ENCODE data around the gene USP43. TPM values are rescaled to one million over a fixed set of nuclear protein-coding genes. Genes with fewer than 3 reads are reported as not detected.

The USP43 gene
- total RNA-seq, 2 experiments from 2014 or later: 0.17 to 0.32 TPM

- CTCF ChIA-PET: no interaction called here
- POLR2A ChIA-PET: no interaction called here
These were observed 57.2 kb downstream of the USP43 start for GRCh38 chr17:9702482-9702881.

- POLR2A ChIA-PET: no interaction called here
- CTCF ChIA-PET: no interaction called here
These were observed 57.8 kb downstream of the USP43 start for GRCh38 chr17:9702914-9703780.

GRCh38 chr17:9703781-9704082, 58.4 kb downstream of the USP43 start:
- POLR2A ChIA-PET: no interaction called here
- CTCF ChIA-PET: no interaction called here

- CTCF ChIA-PET: interaction anchor here (1.2 kb wide), 1 partner anchor 13 kb away, joined by 3 read pairs; no protein-coding TSS in a partner anchor
- POLR2A ChIA-PET: no interaction called here
These were observed 60.4 kb downstream of the USP43 start for GRCh38 chr17:9705745-9706144.

GRCh38 chr17:9707948-9708347, 62.6 kb downstream of the USP43 start:
- ChIA-PET CTCF (no interaction called here), POLR2A (no interaction called here)

- ChIA-PET CTCF (no interaction called here), POLR2A (no interaction called here)
These were observed 69.5 kb downstream of the USP43 start for GRCh38 chr17:9714801-9715200.

GRCh38 chr17:9715503-9716016, 70.2 kb downstream of the USP43 start:
- ChIA-PET CTCF (no interaction called here), POLR2A (no interaction called here)

GRCh38 chr17:9725575-9725974, 80.3 kb downstream of the USP43 start:
- CTCF ChIA-PET: no interaction called here
- POLR2A ChIA-PET: no interaction called here

- ChIA-PET POLR2A (no interaction called here), CTCF (no interaction called here)
These were observed 81.0 kb downstream of the USP43 start for GRCh38 chr17:9726291-9726690.

- POLR2A ChIA-PET: no interaction called here
- CTCF ChIA-PET: interaction anchor here (0.6 kb wide), 1 partner anchor 81 kb away, joined by 3 read pairs; no protein-coding TSS in a partner anchor
These were observed 82.7 kb downstream of the USP43 start for GRCh38 chr17:9728005-9728404.

- POLR2A ChIA-PET: no interaction called here
These were observed 83.2 kb downstream of the USP43 start for GRCh38 chr17:9728564-9728963.

GRCh38 chr17:9729034-9729650, 83.8 kb downstream of the USP43 start:
- POLR2A ChIA-PET: no interaction called here
- CTCF ChIA-PET: no interaction called here

More at GRCh38 chr17:9728564-9728963, 83.2 kb downstream of the USP43 start:
- CTCF ChIA-PET: no interaction called here

GRCh38 chr17:9729735-9730420, 84.6 kb downstream of the USP43 start:
- ChIA-PET POLR2A (no interaction called here), CTCF (no interaction called here)

GRCh38 chr17:9750524-9750923, 105.2 kb downstream of the USP43 start:
- POLR2A ChIA-PET: no interaction called here
- CTCF ChIA-PET: no interaction called here

GRCh38 chr17:9755083-9755482, 109.8 kb downstream of the USP43 start:
- POLR2A ChIA-PET: no interaction called here
- CTCF ChIA-PET: no interaction called here

- POLR2A ChIA-PET: no interaction called here
- CTCF ChIA-PET: no interaction called here
These were observed 114.9 kb downstream of the USP43 start for GRCh38 chr17:9760266-9760665.

- ChIA-PET POLR2A (no interaction called here), CTCF (no interaction called here)
These were observed 118.3 kb downstream of the USP43 start for GRCh38 chr17:9763643-9764042.

GRCh38 chr17:9765322-9765721, 120.0 kb downstream of the USP43 start:
- ChIA-PET CTCF (no interaction called here), POLR2A (no interaction called here)

GRCh38 chr17:9766970-9767369, 121.7 kb downstream of the USP43 start:
- POLR2A ChIA-PET: no interaction called here
- CTCF ChIA-PET: no interaction called here

- CTCF ChIA-PET: interaction anchor here (1.7 kb wide), 1 partner anchor 191 kb away, joined by 7 read pairs; the partner anchor contains the start of genes CFAP52 and STX8
- POLR2A ChIA-PET: no interaction called here
These were observed 122.2 kb downstream of the USP43 start for GRCh38 chr17:9767432-9767991.
